Globus pallidus (tissue), 1 donor: Measurements from ENCODE around the gene CCDC89.
"Not testable (repeated sequence)": the region's sequence is repeated elsewhere in the genome, so short reads cannot be mapped to it uniquely, and the experiment has no call there.

ENCODE experiments used
- DNase-seq: peaks from one replicate; pipeline ENCODE4 v3.0.0-alpha.2; 2015; ENCODE audit warnings: low spot score

The CCDC89 gene

GRCh38 chr11:85694385-85694980 lies 8.5 kb upstream of the CCDC89 start:
- peak; percentile 58 for DNase-seq

- peak; percentile 34 for DNase-seq
Measured at GRCh38 chr11:85685125-85685819, 723 bp downstream of the CCDC89 start.

- DNase-seq, result peak; percentile 64
Measured at GRCh38 chr11:85682330-85683305, 3.4 kb downstream of the CCDC89 start.

- no peak for DNase-seq
Measured at GRCh38 chr11:85680897-85681296, 5.1 kb downstream of the CCDC89 start.

GRCh38 chr11:85679576-85679975 lies 6.4 kb downstream of the CCDC89 start:
- DNase-seq, result no peak

- no peak for DNase-seq
Measured at GRCh38 chr11:85673393-85673792, 12.6 kb downstream of the CCDC89 start.

- DNase-seq, result no peak
Measured at GRCh38 chr11:85672105-85672902, 13.7 kb downstream of the CCDC89 start.

GRCh38 chr11:85670949-85671663 lies 14.9 kb downstream of the CCDC89 start:
- not testable (repeated sequence) for DNase-seq

- DNase-seq, result no peak
Measured at GRCh38 chr11:85668157-85668556, 17.8 kb downstream of the CCDC89 start.

- no peak for DNase-seq
Measured at GRCh38 chr11:85666687-85667086, 19.3 kb downstream of the CCDC89 start.

GRCh38 chr11:85665733-85666132 lies 20.3 kb downstream of the CCDC89 start:
- peak; percentile 38 for DNase-seq

GRCh38 chr11:85664615-85665481 lies 21.1 kb downstream of the CCDC89 start, which contains the start of gene CREBZF:
CREBZF (minus strand) TSS chr11:85665129; CDS start chr11:85664875, 254 bp downstream.
- peak; percentile 95 for DNase-seq

GRCh38 chr11:85663753-85664614 lies 22.0 kb downstream of the CCDC89 start:
- peak; percentile 77 for DNase-seq

- DNase-seq, result no peak
Measured at GRCh38 chr11:85663080-85663752, 22.8 kb downstream of the CCDC89 start.

- DNase-seq, result no peak
Measured at GRCh38 chr11:85661972-85662664, 23.9 kb downstream of the CCDC89 start.

- DNase-seq, result no peak
Measured at GRCh38 chr11:85658180-85658579, 27.8 kb downstream of the CCDC89 start.

GRCh38 chr11:85656777-85657176 lies 29.2 kb downstream of the CCDC89 start:
- DNase-seq, result no peak

- not testable (repeated sequence) for DNase-seq
Measured at GRCh38 chr11:85654343-85654742, 31.7 kb downstream of the CCDC89 start.
